KMS-11 (cell line): ENCODE results near the gene SEMA3C.

ENCODE experiments used
- H2AFZ ChIP-seq: fragments of 200-600 bp; sonication (generic); 2 replicates; pipeline ENCODE4 v1.6.1; 2016; ENCODE audit warnings: antibody characterized with exemption, mixed run types, low read depth
- H3K27ac ChIP-seq: fragments of 200-600 bp; sonication (generic); 2 replicates; pipeline ENCODE4 v1.6.1; 2016; ENCODE audit warnings: mild to moderate bottlenecking, mixed run types
- H3K27me3 ChIP-seq: fragments of 200-600 bp; sonication (generic); 2 replicates; pipeline ENCODE4 v1.6.1; 2017; ENCODE audit warnings: mild to moderate bottlenecking, low read depth, mixed run types, moderate library complexity; ENCODE audit not compliant: insufficient read depth
- H3K36me3 ChIP-seq: fragments of 200-600 bp; sonication (generic); 2 replicates; pipeline ENCODE4 v1.6.1; 2017; ENCODE audit warnings: mild to moderate bottlenecking, mixed run types; ENCODE audit not compliant: insufficient read depth
- H3K4me1 ChIP-seq: fragments of 200-600 bp; sonication (generic); 2 replicates; pipeline ENCODE4 v1.6.1; 2016; ENCODE audit warnings: mild to moderate bottlenecking, low read depth, mixed run types; ENCODE audit not compliant: poor library complexity, severe bottlenecking
- H3K4me2 ChIP-seq: fragments of 200-600 bp; sonication (generic); 2 replicates; pipeline ENCODE4 v1.7.0; 2016; ENCODE audit warnings: mild to moderate bottlenecking, mixed run types
- H3K4me3 ChIP-seq: fragments of 200-600 bp; sonication (generic); IDR thresholded peaks from 2 replicates; pipeline ENCODE4 v1.6.1; 2017; ENCODE audit warnings: low read depth, low read length, mixed read lengths; ENCODE audit not compliant: insufficient read depth
- H3K79me2 ChIP-seq: fragments of 200-600 bp; sonication (generic); 2 replicates; pipeline ENCODE4 v1.6.1; 2016; ENCODE audit warnings: low read depth, mixed run types; ENCODE audit not compliant: insufficient read depth
- H3K9ac ChIP-seq: fragments of 200-600 bp; sonication (generic); 2 replicates; pipeline ENCODE4 v1.6.1; 2016; ENCODE audit warnings: mild to moderate bottlenecking, mixed run types
- H4K20me1 ChIP-seq: fragments of 200-600 bp; sonication (generic); 2 replicates; pipeline ENCODE4 v1.6.1; 2016; ENCODE audit warnings: mild to moderate bottlenecking, mixed run types; ENCODE audit not compliant: insufficient read depth
- CTCF ChIP-seq: fragments of 200-600 bp; sonication (generic); conservative IDR thresholded peaks from 2 replicates; pipeline ENCODE4 v1.6.1; 2017; ENCODE audit warnings: low read depth, mild to moderate bottlenecking, antibody characterized with exemption, low read length, moderate library complexity, mixed read lengths

SEMA3C gene

GRCh38 chr7:80918399-80918798 lies 452 bp downstream of the SEMA3C start:
- Histone ChIP-seq H2AFZ (peak overlapping the region; percentile 75), H3K79me2 (no peaks in the 10 kb centered on the region)

GRCh38 chr7:80916770-80917741 lies 1.8 kb downstream of the SEMA3C start:
- H3K36me3 ChIP-seq: no peaks in the 10 kb centered on the region
- H3K4me2 ChIP-seq: peak overlapping the region; percentile 80
- H3K27me3 ChIP-seq: no peaks in the 10 kb centered on the region
- H3K4me3 ChIP-seq: no peak overlapping the region
- no peaks in the 10 kb centered on the region for H3K79me2 ChIP-seq
- no peak overlapping the region for H3K27ac ChIP-seq
- H3K9ac ChIP-seq: no peak overlapping the region
- TF ChIP-seq CTCF: peak; percentile 32; the same call in 1 of the 2 replicates
- peaks cover 21% of the 10 kb centered on the region for H3K4me1 ChIP-seq
- no peak overlapping the region for H2AFZ ChIP-seq
- no peaks in the 10 kb centered on the region for H4K20me1 ChIP-seq

More at GRCh38 chr7:80918399-80918798, 452 bp downstream of the SEMA3C start:
- peak overlapping the region; percentile 80 for H3K4me2 ChIP-seq
- H4K20me1 ChIP-seq: no peaks in the 10 kb centered on the region
- H3K27ac ChIP-seq: peak overlapping the region; percentile 60
- TF ChIP-seq CTCF: no peak
- H3K9ac ChIP-seq: peak overlapping the region; percentile 43; the same call in 1 of the 2 replicates
- no peaks in the 10 kb centered on the region for H3K36me3 ChIP-seq
- no peaks in the 10 kb centered on the region for H3K27me3 ChIP-seq
- no peak overlapping the region for H3K4me3 ChIP-seq
- peaks cover 21% of the 10 kb centered on the region for H3K4me1 ChIP-seq

GRCh38 chr7:80910228-80910627 lies 8.6 kb downstream of the SEMA3C start:
- no peak overlapping the region for H3K27ac ChIP-seq

GRCh38 chr7:80908360-80908797 lies 10.5 kb downstream of the SEMA3C start:
- no peaks in the 10 kb centered on the region for H3K36me3 ChIP-seq
- no peaks in the 10 kb centered on the region for H3K79me2 ChIP-seq
- H2AFZ ChIP-seq: no peak overlapping the region
- H4K20me1 ChIP-seq: no peaks in the 10 kb centered on the region
- H3K9ac ChIP-seq: no peak overlapping the region
- no peak overlapping the region for H3K27ac ChIP-seq
- peaks cover 12% of the 10 kb centered on the region for H3K4me1 ChIP-seq
- no peak for TF ChIP-seq CTCF
- H3K4me2 ChIP-seq: no peak overlapping the region
- H3K27me3 ChIP-seq: no peaks in the 10 kb centered on the region
- H3K4me3 ChIP-seq: no peak overlapping the region

More at GRCh38 chr7:80910228-80910627, 8.6 kb downstream of the SEMA3C start:
- H3K9ac ChIP-seq: no peak overlapping the region
- H3K4me3 ChIP-seq: no peak overlapping the region
- no peaks in the 10 kb centered on the region for H3K27me3 ChIP-seq
- H3K79me2 ChIP-seq: no peaks in the 10 kb centered on the region
- no peaks in the 10 kb centered on the region for H3K36me3 ChIP-seq
- no peaks in the 10 kb centered on the region for H4K20me1 ChIP-seq
- no peak for TF ChIP-seq CTCF
- H3K4me1 ChIP-seq: peaks cover 4% of the 10 kb centered on the region
- H2AFZ ChIP-seq: no peak overlapping the region
- no peak overlapping the region for H3K4me2 ChIP-seq
